H1 (cell line): ENCODE data around the gene TMEM238. TPM values are rescaled to one million over a fixed set of nuclear protein-coding genes. Genes with fewer than 3 reads are reported as not detected.

Source experiments
- CTCF ChIA-PET: fragments of 300-600 bp; sonication (Branson Sonifier 250); formaldehyde crosslinking; loops from one replicate; lab custom pipeline; 2021; ENCODE audit not compliant: partially characterized antibody; lab: Charles Lee
- POLR2A ChIA-PET: fragments of 300-600 bp; sonication (Branson Sonifier 250); formaldehyde crosslinking; loops from one replicate; lab custom pipeline; 2021; ENCODE audit warnings: inconsistent platforms; ENCODE audit not compliant: partially characterized antibody; lab: Charles Lee
- DNase-seq, 2 experiments: peaks; one replicate each; pipeline versions ENCODE4 v3.0.0 to v3.0.0-alpha.2; 2010 to 2022; ENCODE audit warnings: low spot score in 2 of 2, low read depth in 1 of 2, mixed read lengths in 1 of 2
- FAIRE-seq: peaks from 2 replicates; lab custom pipeline; 2011; peaks lifted over from hg19 to GRCh38; lab: Jason Lieb, UNC
- H2AFZ ChIP-seq: 2 replicates; pipeline ENCODE4 v1.8.1; 2012; ENCODE audit warnings: low read length, inconsistent platforms
- H2AK5ac ChIP-seq: 2 replicates; pipeline ENCODE4 v1.6.1; 2013; ENCODE audit warnings: low read depth, low read length
- H2BK120ac ChIP-seq: replicated peaks from 2 replicates; pipeline ENCODE3; 2013; ENCODE audit warnings: low read depth, low read length, inconsistent platforms
- H2BK12ac ChIP-seq: 2 replicates; pipeline ENCODE4 v1.6.1; 2013; ENCODE audit warnings: low read depth, low read length
- H2BK15ac ChIP-seq: 2 replicates; pipeline ENCODE4 v1.6.1; 2013; ENCODE audit warnings: low read length
- H2BK20ac ChIP-seq: 2 replicates; pipeline ENCODE4 v1.6.1; 2013; ENCODE audit warnings: low read length
- H2BK5ac ChIP-seq: 2 replicates; pipeline ENCODE4 v1.6.1; 2013; ENCODE audit warnings: low read depth, low read length
- H3K14ac ChIP-seq: 2 replicates; pipeline ENCODE4 v1.6.1; 2013; ENCODE audit warnings: inconsistent platforms; ENCODE audit not compliant: insufficient read length
- H3K18ac ChIP-seq: 2 replicates; pipeline ENCODE4 v1.6.1; 2013; ENCODE audit warnings: low read length; ENCODE audit errors: extremely low read depth
- H3K23ac ChIP-seq: 2 replicates; pipeline ENCODE4 v1.6.1; 2013; ENCODE audit warnings: inconsistent platforms; ENCODE audit not compliant: insufficient read length
- H3K23me2 ChIP-seq: 2 replicates; pipeline ENCODE4 v1.6.1; 2013; ENCODE audit warnings: low read depth, low read length
- H3K27ac ChIP-seq: 2 replicates; pipeline ENCODE4 v1.6.1; 2011; ENCODE audit warnings: low read depth, low read length, inconsistent platforms
- H3K27me3 ChIP-seq, 4 experiments: replicated peaks in 1 of 4; 1 replicate in 1 of 4; 2 replicates in 3 of 4; pipeline versions ENCODE4 v1.6.1 to v1.8.1; 2011 to 2013; ENCODE audit warnings: low read length in 3 of 4, mild to moderate bottlenecking in 3 of 4, inconsistent platforms in 2 of 4, mixed read lengths in 2 of 4, moderate library complexity in 1 of 4; ENCODE audit not compliant: control insufficient read depth in 3 of 4, insufficient read depth in 3 of 4; ENCODE audit errors: extremely low read depth in 1 of 4
- H3K36me3 ChIP-seq, 4 experiments: 2 replicates each; pipeline versions ENCODE4 v1.6.1 to v1.8.1; 2011 to 2013; ENCODE audit warnings: mild to moderate bottlenecking in 4 of 4, low read length in 3 of 4, moderate library complexity in 2 of 4, control low read depth in 1 of 4, inconsistent platforms in 1 of 4; ENCODE audit not compliant: insufficient read depth in 4 of 4, control insufficient read depth in 2 of 4
- H3K4ac ChIP-seq: replicated peaks from 2 replicates; pipeline ENCODE3; 2013; ENCODE audit warnings: low read length, low read depth, mixed read lengths, inconsistent platforms; ENCODE audit not compliant: insufficient read length
- H3K4me1 ChIP-seq, 4 experiments: replicated peaks in 1 of 4; 1 replicate in 1 of 4; 2 replicates in 3 of 4; pipeline versions ENCODE4 v1.6.1 to v1.8.1; 2011 to 2013; ENCODE audit warnings: low read length in 3 of 4, inconsistent platforms in 2 of 4, mixed read lengths in 1 of 4; ENCODE audit not compliant: insufficient read depth in 4 of 4, control insufficient read depth in 3 of 4
- H3K4me2 ChIP-seq, 2 experiments: 2 replicates each; pipeline versions ENCODE4 v1.6.1 to v1.8.1; 2011 to 2013; ENCODE audit warnings: low read depth in 2 of 2, low read length in 2 of 2, control low read depth in 1 of 2, inconsistent platforms in 1 of 2, mild to moderate bottlenecking in 1 of 2; ENCODE audit not compliant: insufficient read depth in 1 of 2
- H3K4me3 ChIP-seq, 4 experiments: fragments of 200-600, 300-600 bp in 1 of 4; sonication (generic), shearing (Covaris generic), sonication (Bioruptor Twin) in 1 of 4; 2 replicates each; pipeline versions ENCODE4 v1.5.1 to v1.8.1; 2011 to 2016; ENCODE audit warnings: low read length in 4 of 4, low read depth in 3 of 4, control low read depth in 2 of 4, inconsistent platforms in 2 of 4, mild to moderate bottlenecking in 2 of 4, mixed read lengths in 1 of 4, moderate library complexity in 1 of 4; ENCODE audit not compliant: insufficient read depth in 2 of 4; ENCODE audit errors: extremely low read depth in 1 of 4
- H3K56ac ChIP-seq: replicated peaks from 2 replicates; pipeline ENCODE3; 2013; ENCODE audit warnings: low read depth, mild to moderate bottlenecking, mixed read lengths, low read length, inconsistent platforms; ENCODE audit not compliant: insufficient read length
- H3K79me1 ChIP-seq: 2 replicates; pipeline ENCODE4 v1.6.1; 2013; ENCODE audit warnings: low read depth, low read length, control low read depth
- H3K79me2 ChIP-seq, 2 experiments: 2 replicates each; pipeline versions ENCODE4 v1.6.1 to v1.8.1; 2012 to 2013; ENCODE audit warnings: low read length in 2 of 2, mild to moderate bottlenecking in 2 of 2, inconsistent platforms in 1 of 2; ENCODE audit not compliant: insufficient read depth in 2 of 2, control insufficient read depth in 1 of 2
- H3K9ac ChIP-seq, 4 experiments: replicated peaks in 1 of 4; 1 replicate in 1 of 4; 2 replicates in 3 of 4; pipeline versions ENCODE4 v1.6.1 to v1.8.1; 2011 to 2013; ENCODE audit warnings: low read depth in 3 of 4, low read length in 3 of 4, control low read depth in 2 of 4, mild to moderate bottlenecking in 2 of 4, moderate library complexity in 2 of 4, inconsistent platforms in 1 of 4; ENCODE audit errors: extremely low read depth in 1 of 4
- H3K9me3 ChIP-seq, 2 experiments: 2 replicates each; pipeline versions ENCODE4 v1.6.1 to v1.8.1; 2012 to 2013; ENCODE audit warnings: mild to moderate bottlenecking in 2 of 2, moderate library complexity in 2 of 2, control low read depth in 1 of 2, inconsistent platforms in 1 of 2, low read depth in 1 of 2, low read length in 1 of 2, mixed read lengths in 1 of 2; ENCODE audit not compliant: insufficient read depth in 2 of 2
- H4K20me1 ChIP-seq, 2 experiments: replicated peaks in 1 of 2; 2 replicates each; pipeline versions ENCODE3 to v1.8.1; 2011 to 2013; ENCODE audit warnings: inconsistent platforms in 2 of 2, low read length in 2 of 2, mild to moderate bottlenecking in 1 of 2; ENCODE audit not compliant: insufficient read depth in 2 of 2, control insufficient read depth in 1 of 2
- H4K5ac ChIP-seq: 2 replicates; pipeline ENCODE4 v1.6.1; 2013; ENCODE audit warnings: low read length, low read depth, mixed read lengths, inconsistent platforms; ENCODE audit not compliant: insufficient read length
- H4K8ac ChIP-seq: 2 replicates; pipeline ENCODE4 v1.8.0; 2013; ENCODE audit warnings: mild to moderate bottlenecking, moderate library complexity, low read length, inconsistent platforms; ENCODE audit not compliant: insufficient read depth; ENCODE audit errors: extremely low read depth
- H4K91ac ChIP-seq: replicated peaks from 2 replicates; pipeline ENCODE3; 2013; ENCODE audit warnings: low read length, mixed read lengths, inconsistent platforms; ENCODE audit not compliant: insufficient read length
- CTBP2 ChIP-seq: IDR thresholded peaks from 2 replicates; pipeline ENCODE4 v1.7.0; 2011; ENCODE audit warnings: borderline replicate concordance, mild to moderate bottlenecking, moderate library complexity, mixed read lengths, low read length; ENCODE audit not compliant: insufficient read depth, insufficient read length
- EZH2 ChIP-seq: fragments of 200-600 bp; sonication (generic); IDR thresholded peaks from 2 replicates; pipeline ENCODE4 v1.7.1; 2012; ENCODE audit warnings: low read depth, mild to moderate bottlenecking, moderate library complexity, low read length, inconsistent platforms; ENCODE audit not compliant: severe bottlenecking
- JUN ChIP-seq: IDR thresholded peaks from 2 replicates; pipeline ENCODE4 v1.6.1; 2011; ENCODE audit warnings: low read depth, mild to moderate bottlenecking, improper control_type of control experiment, low read length
- MAFK ChIP-seq: IDR thresholded peaks from 2 replicates; pipeline ENCODE4 v1.6.1; 2012; ENCODE audit warnings: low read depth, mild to moderate bottlenecking, improper control_type of control experiment, low read length
- POLR2AphosphoS5 ChIP-seq: IDR thresholded peaks from 2 replicates; pipeline ENCODE4 v1.6.1; 2011; ENCODE audit warnings: low read depth, low read length
- RNF2 ChIP-seq: fragments of 200-900, 300-1000 bp; sonication (generic); IDR thresholded peaks from 2 replicates; pipeline ENCODE4 v1.7.1; 2016; ENCODE audit warnings: borderline replicate concordance, low read depth, mild to moderate bottlenecking, antibody characterized with exemption, low read length; ENCODE audit not compliant: poor library complexity, severe bottlenecking; ENCODE audit errors: missing control alignments
- SRF ChIP-seq: IDR thresholded peaks from 2 replicates; pipeline ENCODE4 v1.6.1; 2011; ENCODE audit warnings: mild to moderate bottlenecking, low read depth, low read length, moderate library complexity
- SUZ12 ChIP-seq: fragments of 200-600 bp; sonication (generic); IDR thresholded peaks from 2 replicates; pipeline ENCODE4 v1.6.1; 2012; ENCODE audit warnings: mild to moderate bottlenecking, inconsistent platforms, low read length, moderate library complexity, mixed read lengths
- WGBS, 2 experiments: shearing (Covaris generic) in 1 of 2; methylation state at CpG; one replicate each; pipeline versions ENCODE4 v1.1.6 to v1.1.7; 2013 to 2015; ENCODE audit warnings: low lambda C conversion rate in 2 of 2, mixed read lengths in 2 of 2, inconsistent platforms in 1 of 2, low coverage in 1 of 2, missing lambda C conversion rate in 1 of 2; ENCODE audit not compliant: insufficient replicate concordance in 2 of 2, insufficient coverage in 1 of 2, insufficient read length in 1 of 2; ENCODE audit errors: extremely low coverage in 1 of 2, missing lambda C conversion rate in 1 of 2; 5-methylcytosine and 5-hydroxymethylcytosine counted together
- polyA plus RNA-seq, 7 experiments: library from polyadenylated mRNA; depleted of rRNA in 3 of 7; stranded (reverse) in 5 of 7; unstranded in 2 of 7; fragments of >200 nt in 5 of 7; fragments of 200-250 nt in 2 of 7; gene quantifications; 1 replicate in 5 of 7; 2 replicates in 1 of 7; 4 replicates in 1 of 7; pipeline versions ENCODE4 v1.2.1 to v1.2.3, GENCODE V29; 2011 to 2013; ENCODE audit warnings: missing spikeins in 2 of 7, mixed read lengths in 2 of 7
- total RNA-seq: library from RNA; stranded (reverse); fragmentation: NEBNext Ultra II Directional; extraction: Animal tissue kit (Norgen Biotek cat#: 25700); gene quantifications from 2 replicates; pipeline ENCODE4 v1.2.1, GENCODE V29; 2021

The TMEM238 gene
- total and polyA plus RNA-seq, 2 of the 8 experiments (the other 6 are each of a cell fraction or from before 2014, with no cell fraction given): 0.53 to 3.8 TPM

GRCh38 chr19:55370305-55370988 is 13.6 kb downstream of the TMEM238 start, which contains the start of gene IL11:
Gene IL11, minus strand, starts transcription at chr19:55370463. Its CDS starts 153 bp downstream, at chr19:55370310.
- TF ChIP-seq CTBP2: peak; percentile 10
- no peak for TF ChIP-seq JUN
- TF ChIP-seq SRF: no peak
- peak; percentile 36; the same call in 1 of the 2 replicates for TF ChIP-seq SUZ12
- TF ChIP-seq RNF2: no peak
- no peak for TF ChIP-seq MAFK
- no peak for TF ChIP-seq POLR2AphosphoS5
- peak; percentile 25 for TF ChIP-seq EZH2
- Histone ChIP-seq H2AFZ (no peak within 1 kb of the TSS; the same call in 1 of the 2 replicates), H3K4me2 (peak within 1 kb of the TSS; percentile 58 to 81), H4K91ac (peak within 1 kb of the TSS; percentile 15), H2AK5ac (no peak within 1 kb of the TSS; the same call in 1 of the 2 replicates), H3K79me1 (no peaks in the 10 kb centered on the region), H2BK15ac (0 out of 2 replicates have a peak within 1 kb of the TSS, but pooled peaks have one; percentile 46), H3K36me3 (no peaks in the 10 kb centered on the region), H3K23me2 (peaks cover 12% of the 10 kb centered on the region; the same call in 1 of the 2 replicates), H4K20me1 (no peaks in the 10 kb centered on the region), H4K5ac (no peak within 1 kb of the TSS), H3K4me3 (peak within 1 kb of the TSS; percentile 24 to 71 (median 47)), H3K14ac (no peak within 1 kb of the TSS), H2BK120ac (no peak within 1 kb of the TSS), H3K4ac (no peak within 1 kb of the TSS), H3K9ac (no peak within 1 kb of the TSS), H3K56ac (no peak within 1 kb of the TSS), H3K79me2 (no peaks in the 10 kb centered on the region), H2BK12ac (peak within 1 kb of the TSS; percentile 90; the same call in 1 of the 2 replicates), H3K9me3 (no peaks in the 10 kb centered on the region), H3K4me1 (peaks cover under 1 to 35% (median 28%) of the 10 kb centered on the region in 4 experiments), H2BK20ac (no peak within 1 kb of the TSS), H3K18ac (peak within 1 kb of the TSS; percentile 78), H3K27me3 (peaks cover 16 to 54% (median 44%) of the 10 kb centered on the region in 4 experiments), H2BK5ac (no peak within 1 kb of the TSS; the same call in 1 of the 2 replicates), H3K23ac (no peak within 1 kb of the TSS), H3K27ac (no peak within 1 kb of the TSS), H4K8ac (peak within 1 kb of the TSS; percentile 62)
- no peak for FAIRE-seq
- 24% methylated on average over 9 of the region's 32 CpGs; no CpG with 5 or more reads in 1 of the 2 experiments for WGBS, 2 experiments
- CTCF ChIA-PET: interaction anchor here (1.0 to 1.5 kb wide), 4 partner anchors 18 to 73 kb away, joined by 3 to 5 read pairs (median 4); no protein-coding TSS in a partner anchor
- POLR2A ChIA-PET: interaction anchor here (0.8 to 7.1 kb wide), 8 partner anchors 13 to 109 kb away, joined by 3 to 58 read pairs (median 14); partner anchors contain the start of genes RPL28, TMEM238 and UBE2S
- no peak for DNase-seq
